PFSK-1 (cell line): ENCODE results near the gene UNC5C.

Source experiments
- POLR2AphosphoS5 ChIP-seq: IDR thresholded peaks from 2 replicates; pipeline ENCODE4 v1.6.1; 2012; ENCODE audit warnings: low read depth, mild to moderate bottlenecking, control low read depth, low read length, moderate library complexity
- SIN3A ChIP-seq: IDR thresholded peaks from 2 replicates; pipeline ENCODE4 v1.6.1; 2012; ENCODE audit warnings: mild to moderate bottlenecking, low read length, moderate library complexity, borderline replicate concordance; ENCODE audit not compliant: insufficient read depth
- TAF1 ChIP-seq: IDR thresholded peaks from 2 replicates; pipeline ENCODE4 v1.6.1; 2012; ENCODE audit warnings: low read length, control low read depth, borderline replicate concordance; ENCODE audit not compliant: insufficient read depth
- TF ChIP-seq, protein P1 (sequence below), 2 experiments: IDR thresholded peaks; 2 replicates each; pipeline versions ENCODE4 v1.6.1 to v1.8.0; 2011 to 2012; ENCODE audit warnings: low read depth in 2 of 2, low read length in 2 of 2, control low read depth in 1 of 2, inconsistent platforms in 1 of 2, mild to moderate bottlenecking in 1 of 2, moderate library complexity in 1 of 2; ENCODE audit not compliant: insufficient read depth in 1 of 2

GRCh38 chr4:95300304-95300703 is 248.5 kb downstream of the UNC5C start:
- no peak for TF ChIP-seq POLR2AphosphoS5
- no peak for TF ChIP-seq TAF1
- no peak for TF ChIP-seq SIN3A
- TF ChIP-seq, protein P1, sequence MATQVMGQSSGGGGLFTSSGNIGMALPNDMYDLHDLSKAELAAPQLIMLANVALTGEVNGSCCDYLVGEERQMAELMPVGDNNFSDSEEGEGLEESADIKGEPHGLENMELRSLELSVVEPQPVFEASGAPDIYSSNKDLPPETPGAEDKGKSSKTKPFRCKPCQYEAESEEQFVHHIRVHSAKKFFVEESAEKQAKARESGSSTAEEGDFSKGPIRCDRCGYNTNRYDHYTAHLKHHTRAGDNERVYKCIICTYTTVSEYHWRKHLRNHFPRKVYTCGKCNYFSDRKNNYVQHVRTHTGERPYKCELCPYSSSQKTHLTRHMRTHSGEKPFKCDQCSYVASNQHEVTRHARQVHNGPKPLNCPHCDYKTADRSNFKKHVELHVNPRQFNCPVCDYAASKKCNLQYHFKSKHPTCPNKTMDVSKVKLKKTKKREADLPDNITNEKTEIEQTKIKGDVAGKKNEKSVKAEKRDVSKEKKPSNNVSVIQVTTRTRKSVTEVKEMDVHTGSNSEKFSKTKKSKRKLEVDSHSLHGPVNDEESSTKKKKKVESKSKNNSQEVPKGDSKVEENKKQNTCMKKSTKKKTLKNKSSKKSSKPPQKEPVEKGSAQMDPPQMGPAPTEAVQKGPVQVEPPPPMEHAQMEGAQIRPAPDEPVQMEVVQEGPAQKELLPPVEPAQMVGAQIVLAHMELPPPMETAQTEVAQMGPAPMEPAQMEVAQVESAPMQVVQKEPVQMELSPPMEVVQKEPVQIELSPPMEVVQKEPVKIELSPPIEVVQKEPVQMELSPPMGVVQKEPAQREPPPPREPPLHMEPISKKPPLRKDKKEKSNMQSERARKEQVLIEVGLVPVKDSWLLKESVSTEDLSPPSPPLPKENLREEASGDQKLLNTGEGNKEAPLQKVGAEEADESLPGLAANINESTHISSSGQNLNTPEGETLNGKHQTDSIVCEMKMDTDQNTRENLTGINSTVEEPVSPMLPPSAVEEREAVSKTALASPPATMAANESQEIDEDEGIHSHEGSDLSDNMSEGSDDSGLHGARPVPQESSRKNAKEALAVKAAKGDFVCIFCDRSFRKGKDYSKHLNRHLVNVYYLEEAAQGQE (IDR thresholded peaks at IDR 0.05; ENCODE audit: insufficient read depth in 1 of 2, low read depth in 2 of 2, low read length in 2 of 2): no peak
